ENCODE results near the gene ACP1. TPM values are rescaled to one million over a fixed set of nuclear protein-coding genes. Genes with fewer than 3 reads are reported as not detected.

Gene ACP1
- total RNA-seq, 1 donor from 2014 or later: 57.9 TPM

GRCh38 chr2:236993-237539, 27.7 kb upstream of the ACP1 start:
- no peak overlapping the region for H3K27ac ChIP-seq
- intact Hi-C loops (cut with DNase I): no loop called here
- DNase-seq (ENCODE audit: extremely low spot score in 2 of 2): no peak
- no peaks in the 10 kb centered on the region for H3K4me1 ChIP-seq
- H3K27me3 ChIP-seq: no peaks in the 10 kb centered on the region
- H3K4me3 ChIP-seq: no peak overlapping the region
- TF ChIP-seq POLR2A (IDR thresholded peaks at IDR 0.05) (no peak), CTCF (IDR thresholded peaks at IDR 0.05) (no peak), POLR2AphosphoS5 (IDR thresholded peaks at IDR 0.05; ENCODE audit: insufficient read depth in 1 of 2, low read depth in 1 of 2) (no peak)
- H3K9me3 ChIP-seq: no peaks in the 10 kb centered on the region
- H3K36me3 ChIP-seq: peaks cover 0 to 12% of the 10 kb centered on the region in 2 donors

- no peak overlapping the region for H3K27ac ChIP-seq
- intact Hi-C loops (cut with DNase I): no loop called here
- H3K27me3 ChIP-seq: no peaks in the 10 kb centered on the region
- peaks cover 0 to 8% of the 10 kb centered on the region in 2 donors for H3K36me3 ChIP-seq
- no peak for DNase-seq (ENCODE audit: extremely low spot score in 2 of 2)
- TF ChIP-seq POLR2A (IDR thresholded peaks at IDR 0.05): no peak
- no peak for TF ChIP-seq CTCF (IDR thresholded peaks at IDR 0.05)
- no peak for TF ChIP-seq POLR2AphosphoS5 (IDR thresholded peaks at IDR 0.05; ENCODE audit: insufficient read depth in 1 of 2, low read depth in 1 of 2)
- H3K4me1 ChIP-seq: no peaks in the 10 kb centered on the region
- H3K9me3 ChIP-seq: no peaks in the 10 kb centered on the region
- no peak overlapping the region for H3K4me3 ChIP-seq
These were observed 26.9 kb upstream of the ACP1 start for GRCh38 chr2:237878-238277.

- H3K36me3 ChIP-seq: peaks cover 0 to 8% of the 10 kb centered on the region in 2 donors
- no peak for TF ChIP-seq POLR2AphosphoS5 (IDR thresholded peaks at IDR 0.05; ENCODE audit: insufficient read depth in 1 of 2, low read depth in 1 of 2)
- TF ChIP-seq CTCF (IDR thresholded peaks at IDR 0.05): no peak
- TF ChIP-seq POLR2A (IDR thresholded peaks at IDR 0.05): no peak
- H3K4me3 ChIP-seq: no peak overlapping the region
- intact Hi-C loops (cut with DNase I): no loop called here
- no peaks in the 10 kb centered on the region for H3K27me3 ChIP-seq
- no peak for DNase-seq (ENCODE audit: extremely low spot score in 2 of 2)
- no peak overlapping the region for H3K27ac ChIP-seq
- H3K9me3 ChIP-seq: no peaks in the 10 kb centered on the region
- no peaks in the 10 kb centered on the region for H3K4me1 ChIP-seq
These were observed 26.3 kb upstream of the ACP1 start for GRCh38 chr2:238431-238830.

- peaks cover 0 to 13% of the 10 kb centered on the region in 2 donors for H3K36me3 ChIP-seq
- intact Hi-C loops (cut with DNase I): no loop called here
- H3K9me3 ChIP-seq: no peaks in the 10 kb centered on the region
- no peak overlapping the region for H3K4me3 ChIP-seq
- no peaks in the 10 kb centered on the region for H3K4me1 ChIP-seq
- no peaks in the 10 kb centered on the region for H3K27me3 ChIP-seq
- TF ChIP-seq POLR2AphosphoS5 (IDR thresholded peaks at IDR 0.05; ENCODE audit: insufficient read depth in 1 of 2, low read depth in 1 of 2) (no peak), CTCF (IDR thresholded peaks at IDR 0.05) (no peak), POLR2A (IDR thresholded peaks at IDR 0.05) (no peak)
- H3K27ac ChIP-seq: no peak overlapping the region
- no peak for DNase-seq (ENCODE audit: extremely low spot score in 2 of 2)
These were observed 25.9 kb upstream of the ACP1 start for GRCh38 chr2:238869-239268.

- Histone ChIP-seq H3K4me3 (no peak overlapping the region), H3K27ac (no peak overlapping the region), H3K4me1 (no peaks in the 10 kb centered on the region), H3K27me3 (no peaks in the 10 kb centered on the region), H3K36me3 (peaks cover 0 to 28% of the 10 kb centered on the region in 2 donors), H3K9me3 (no peaks in the 10 kb centered on the region)
- no peak for TF ChIP-seq POLR2A (IDR thresholded peaks at IDR 0.05)
- TF ChIP-seq CTCF (IDR thresholded peaks at IDR 0.05): no peak
- TF ChIP-seq POLR2AphosphoS5 (IDR thresholded peaks at IDR 0.05; ENCODE audit: insufficient read depth in 1 of 2, low read depth in 1 of 2): no peak
- DNase-seq (ENCODE audit: extremely low spot score in 2 of 2): no peak
- intact Hi-C loops (cut with DNase I): no loop called here
These were observed 20.2 kb upstream of the ACP1 start for GRCh38 chr2:244547-244946.
